ENCODE results near the gene LRRC36. TPM values are rescaled to one million over a fixed set of nuclear protein-coding genes. Genes with fewer than 3 reads are reported as not detected.

The LRRC36 gene
- total RNA-seq, 4 donors from 2014 or later: 0.46 to 2.8 TPM; not detected in 2

GRCh38 chr16:67404740-67405226, 78.2 kb downstream of the LRRC36 start:
- H3K27me3 ChIP-seq: no peaks in the 10 kb centered on the region
- DNase-seq: no peak
- no peaks in the 10 kb centered on the region for H3K4me1 ChIP-seq
- H3K27ac ChIP-seq: peak overlapping the region; percentile 83 to 85
- H3K4me3 ChIP-seq: no peak overlapping the region
- no peaks in the 10 kb centered on the region for H3K36me3 ChIP-seq
- H3K9me3 ChIP-seq: no peaks in the 10 kb centered on the region
- intact Hi-C loops (cut with DNase I; ENCODE audit: low total_unique reads): no loop called here
- TF ChIP-seq CTCF (IDR thresholded peaks at IDR 0.05): no peak
- no peak for TF ChIP-seq POLR2A (IDR thresholded peaks at IDR 0.05)

GRCh38 chr16:67405336-67405735, 78.7 kb downstream of the LRRC36 start:
- intact Hi-C loops (cut with DNase I; ENCODE audit: low total_unique reads): no loop called here
- Histone ChIP-seq H3K4me3 (no peak overlapping the region), H3K4me1 (no peaks in the 10 kb centered on the region), H3K27me3 (no peaks in the 10 kb centered on the region), H3K9me3 (no peaks in the 10 kb centered on the region), H3K27ac (peak overlapping the region; percentile 83 to 85), H3K36me3 (no peaks in the 10 kb centered on the region)
- no peak for DNase-seq
- TF ChIP-seq POLR2A (IDR thresholded peaks at IDR 0.05) (no peak), CTCF (IDR thresholded peaks at IDR 0.05) (no peak)

- Histone ChIP-seq H3K9me3 (no peaks in the 10 kb centered on the region), H3K27ac (peak overlapping the region; percentile 83 to 85), H3K4me3 (no peak overlapping the region), H3K27me3 (no peaks in the 10 kb centered on the region), H3K36me3 (no peaks in the 10 kb centered on the region), H3K4me1 (no peaks in the 10 kb centered on the region)
- TF ChIP-seq CTCF (IDR thresholded peaks at IDR 0.05) (no peak), POLR2A (IDR thresholded peaks at IDR 0.05) (no peak)
- peak; percentile 74 to 79 for DNase-seq
- intact Hi-C loops (cut with DNase I; ENCODE audit: low total_unique reads): no loop called here
Observed at GRCh38 chr16:67406111-67406971, 79.7 kb downstream of the LRRC36 start.

- peak overlapping the region; percentile 83 to 85 for H3K27ac ChIP-seq
- DNase-seq: no peak
- no peaks in the 10 kb centered on the region for H3K4me1 ChIP-seq
- no peaks in the 10 kb centered on the region for H3K9me3 ChIP-seq
- no peaks in the 10 kb centered on the region for H3K27me3 ChIP-seq
- no peaks in the 10 kb centered on the region for H3K36me3 ChIP-seq
- TF ChIP-seq CTCF (IDR thresholded peaks at IDR 0.05): no peak
- TF ChIP-seq POLR2A (IDR thresholded peaks at IDR 0.05): no peak
- H3K4me3 ChIP-seq: no peak overlapping the region
- intact Hi-C loops (cut with DNase I; ENCODE audit: low total_unique reads): no loop called here
Observed at GRCh38 chr16:67407176-67407787, 80.7 kb downstream of the LRRC36 start.
